Fibroblast of the aortic adventitia (primary cell): ENCODE results near the gene DUOX2. TPM values are rescaled to one million over a fixed set of nuclear protein-coding genes. Genes with fewer than 3 reads are reported as not detected.
"Not testable (repeated sequence)": the region's sequence is repeated elsewhere in the genome, so short reads cannot be mapped to it uniquely, and the experiment has no call there.

Experiments used
- DNase-seq: peaks from one replicate; pipeline ENCODE4 v3.0.0-alpha.2; 2010; ENCODE audit warnings: low read depth
- H3K4me3 ChIP-seq: 2 replicates; pipeline ENCODE4 v1.5.1; 2011; ENCODE audit warnings: low read depth, mild to moderate bottlenecking, control low read depth, low read length, moderate library complexity
- total RNA-seq: library from RNA; depleted of rRNA; stranded (reverse); fragments of >200 nt; gene quantifications from 2 replicates; pipeline ENCODE4 v1.2.3, GENCODE V29; 2012; ENCODE audit warnings: low replicate concordance
- TF ChIP-seq, protein P1 (sequence below): IDR thresholded peaks from 2 replicates; pipeline ENCODE4 v1.5.1; 2011; ENCODE audit warnings: mild to moderate bottlenecking, low read length, control low read depth, inconsistent platforms; ENCODE audit not compliant: insufficient read depth

Gene DUOX2
- total RNA-seq, 1 donor: not detected

DNA sequence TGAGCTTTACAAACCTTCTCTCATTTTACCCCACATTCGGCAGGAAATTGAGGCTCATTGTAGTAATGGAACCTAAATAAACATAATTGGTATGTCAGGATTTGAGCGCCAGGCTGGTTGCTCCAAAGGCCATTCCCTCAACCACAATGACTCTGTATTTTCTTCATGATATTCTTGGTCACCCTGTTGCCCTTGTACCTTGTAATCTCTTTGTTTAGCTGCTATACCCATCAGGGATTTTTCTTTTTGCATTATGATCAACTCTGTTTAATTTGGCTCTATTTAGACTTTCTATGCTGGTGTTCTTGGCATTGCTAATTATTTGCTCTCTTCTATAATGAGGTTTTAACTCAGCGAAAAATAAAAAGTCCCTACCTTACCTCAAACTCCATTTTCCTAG lies 29.8 kb downstream of the DUOX2 start:
- H3K4me3 ChIP-seq: no peak overlapping the region
- TF ChIP-seq, protein P1, sequence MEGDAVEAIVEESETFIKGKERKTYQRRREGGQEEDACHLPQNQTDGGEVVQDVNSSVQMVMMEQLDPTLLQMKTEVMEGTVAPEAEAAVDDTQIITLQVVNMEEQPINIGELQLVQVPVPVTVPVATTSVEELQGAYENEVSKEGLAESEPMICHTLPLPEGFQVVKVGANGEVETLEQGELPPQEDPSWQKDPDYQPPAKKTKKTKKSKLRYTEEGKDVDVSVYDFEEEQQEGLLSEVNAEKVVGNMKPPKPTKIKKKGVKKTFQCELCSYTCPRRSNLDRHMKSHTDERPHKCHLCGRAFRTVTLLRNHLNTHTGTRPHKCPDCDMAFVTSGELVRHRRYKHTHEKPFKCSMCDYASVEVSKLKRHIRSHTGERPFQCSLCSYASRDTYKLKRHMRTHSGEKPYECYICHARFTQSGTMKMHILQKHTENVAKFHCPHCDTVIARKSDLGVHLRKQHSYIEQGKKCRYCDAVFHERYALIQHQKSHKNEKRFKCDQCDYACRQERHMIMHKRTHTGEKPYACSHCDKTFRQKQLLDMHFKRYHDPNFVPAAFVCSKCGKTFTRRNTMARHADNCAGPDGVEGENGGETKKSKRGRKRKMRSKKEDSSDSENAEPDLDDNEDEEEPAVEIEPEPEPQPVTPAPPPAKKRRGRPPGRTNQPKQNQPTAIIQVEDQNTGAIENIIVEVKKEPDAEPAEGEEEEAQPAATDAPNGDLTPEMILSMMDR: no peak
- no peak for DNase-seq

DNA sequence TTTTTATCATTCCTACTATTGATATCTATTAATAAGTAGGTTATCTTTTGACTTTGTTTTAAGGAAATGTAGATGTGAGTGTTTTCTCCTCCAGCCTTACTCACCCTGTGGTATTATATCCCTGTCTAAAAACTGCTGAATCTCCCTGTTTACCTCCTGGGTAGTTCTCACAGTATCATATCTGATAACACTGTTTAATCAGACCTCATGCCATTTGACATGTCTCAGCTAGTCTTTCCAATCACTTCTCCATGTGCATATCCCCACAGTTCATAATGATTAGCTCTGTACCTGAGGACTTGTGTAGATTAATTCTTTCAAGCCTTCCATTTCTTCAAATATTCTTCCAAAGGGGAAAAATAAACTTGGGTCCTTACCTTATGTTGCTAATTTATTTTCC lies 30.7 kb downstream of the DUOX2 start:
- TF ChIP-seq, protein P1: no peak
- no peak for DNase-seq
- H3K4me3 ChIP-seq: no peak overlapping the region

DNA sequence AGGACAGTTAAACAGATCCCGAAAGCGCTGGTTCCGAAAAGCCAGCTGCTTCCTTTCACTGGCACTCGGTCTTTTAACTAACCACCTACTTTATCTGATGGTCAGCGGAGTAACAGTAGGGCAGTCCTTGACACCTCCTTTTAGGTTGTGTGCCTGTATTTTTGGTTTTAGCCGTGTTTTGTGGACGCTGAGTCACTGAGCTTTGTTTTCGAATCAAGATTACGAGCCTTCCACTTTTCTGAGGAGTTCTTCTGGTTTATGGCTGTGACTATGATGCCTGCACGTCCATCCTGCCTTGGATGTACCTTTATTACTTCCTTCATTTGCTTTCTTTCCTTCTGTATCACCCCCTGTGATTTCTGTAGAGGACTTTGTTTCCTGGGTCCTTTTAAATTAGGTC lies 31.6 kb downstream of the DUOX2 start:
- DNase-seq, H3K4me3 ChIP-seq: not testable (repeated sequence)

DNA sequence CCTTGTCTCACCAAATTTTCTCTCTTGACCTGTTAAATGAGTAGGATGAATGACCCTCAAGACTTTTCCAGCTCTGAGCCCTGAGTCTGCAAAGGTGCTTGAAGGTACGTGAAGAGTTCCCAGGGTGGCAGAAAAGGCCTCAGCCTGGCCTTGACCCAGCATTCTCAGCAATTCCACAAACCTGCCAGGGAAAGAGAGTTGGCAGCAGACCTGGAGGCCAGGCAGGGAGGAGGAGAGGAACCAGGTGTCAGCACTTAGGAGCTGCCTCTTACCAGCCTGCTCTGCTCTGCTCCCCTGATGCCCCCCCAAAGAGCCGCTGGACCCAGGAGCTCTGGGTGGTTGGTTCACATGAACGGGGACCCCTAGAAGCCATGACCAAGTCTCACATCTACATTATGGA lies 33.4 kb downstream of the DUOX2 start:
- DNase-seq, H3K4me3 ChIP-seq: not testable (repeated sequence)

DNA sequence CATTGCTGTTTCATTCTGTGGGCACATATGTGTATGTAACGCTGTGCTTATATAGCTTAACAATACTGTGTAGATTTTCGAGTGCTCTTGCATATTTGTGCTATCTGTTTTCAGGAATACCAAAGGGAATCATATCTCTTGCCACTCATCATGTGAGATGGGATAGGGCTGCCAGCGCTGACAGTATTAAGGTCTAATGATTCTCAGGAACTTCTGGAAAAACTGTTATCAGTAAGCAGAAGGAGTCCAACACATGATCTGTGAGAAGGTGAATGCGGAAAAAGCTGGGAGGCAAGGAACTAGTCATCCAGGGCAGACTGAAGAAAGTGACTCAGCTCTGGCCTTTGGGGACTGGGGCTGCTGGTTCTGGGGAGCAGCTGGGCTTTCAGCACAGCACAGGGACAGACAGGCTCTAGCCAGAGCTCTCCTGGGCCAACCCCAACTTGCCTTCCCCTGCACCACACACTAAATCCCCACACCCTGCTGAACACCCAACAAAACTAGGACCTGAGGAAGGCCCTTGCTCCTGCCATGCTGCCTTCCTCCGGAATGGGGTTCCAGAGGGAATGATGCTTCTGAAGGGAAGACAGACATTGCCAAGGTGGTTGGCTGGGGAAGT lies 34.2 kb downstream of the DUOX2 start:
- H3K4me3 ChIP-seq: not testable (repeated sequence)
- DNase-seq: peak; percentile 15

DNA sequence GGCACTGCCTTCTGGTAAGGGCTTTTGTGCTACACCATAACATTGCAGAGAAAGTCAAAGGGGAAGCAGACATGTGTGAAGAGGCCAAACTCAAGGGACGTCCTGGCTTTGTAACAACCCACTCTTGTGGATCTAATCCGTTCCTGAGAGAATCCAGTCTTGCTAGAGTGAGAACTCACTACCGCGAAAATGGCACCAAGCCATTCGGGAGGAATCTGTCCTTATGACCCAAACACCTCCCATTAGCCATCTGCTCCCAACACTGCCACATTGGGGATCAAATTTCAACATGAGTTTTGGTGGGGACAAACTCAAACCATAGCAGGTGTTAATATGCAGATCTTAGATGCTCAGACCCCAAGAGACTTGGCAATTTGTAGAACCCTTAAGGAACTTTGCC lies 34.8 kb downstream of the DUOX2 start:
- not testable (repeated sequence) for DNase-seq, H3K4me3 ChIP-seq

DNA sequence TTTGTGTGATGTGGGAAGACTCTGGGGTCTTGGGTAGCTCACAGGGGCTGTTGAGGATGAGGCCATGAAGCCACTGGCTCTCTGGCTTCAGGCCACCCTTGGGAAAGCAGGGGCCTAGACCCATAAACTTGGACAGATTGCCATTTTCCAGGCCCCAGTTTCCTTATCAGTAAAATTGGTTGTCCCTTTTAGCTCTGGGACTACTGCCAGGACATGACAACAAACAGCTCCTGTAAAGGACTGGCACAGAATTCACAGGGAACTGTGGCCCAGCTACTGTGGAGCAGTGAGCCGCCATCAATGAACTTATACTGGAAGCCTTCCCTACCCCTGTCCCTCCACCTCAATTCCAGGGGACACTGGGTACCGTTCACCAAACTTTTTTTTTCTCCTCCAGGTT lies 36.6 kb downstream of the DUOX2 start:
- not testable (repeated sequence) for H3K4me3 ChIP-seq, DNase-seq

DNA sequence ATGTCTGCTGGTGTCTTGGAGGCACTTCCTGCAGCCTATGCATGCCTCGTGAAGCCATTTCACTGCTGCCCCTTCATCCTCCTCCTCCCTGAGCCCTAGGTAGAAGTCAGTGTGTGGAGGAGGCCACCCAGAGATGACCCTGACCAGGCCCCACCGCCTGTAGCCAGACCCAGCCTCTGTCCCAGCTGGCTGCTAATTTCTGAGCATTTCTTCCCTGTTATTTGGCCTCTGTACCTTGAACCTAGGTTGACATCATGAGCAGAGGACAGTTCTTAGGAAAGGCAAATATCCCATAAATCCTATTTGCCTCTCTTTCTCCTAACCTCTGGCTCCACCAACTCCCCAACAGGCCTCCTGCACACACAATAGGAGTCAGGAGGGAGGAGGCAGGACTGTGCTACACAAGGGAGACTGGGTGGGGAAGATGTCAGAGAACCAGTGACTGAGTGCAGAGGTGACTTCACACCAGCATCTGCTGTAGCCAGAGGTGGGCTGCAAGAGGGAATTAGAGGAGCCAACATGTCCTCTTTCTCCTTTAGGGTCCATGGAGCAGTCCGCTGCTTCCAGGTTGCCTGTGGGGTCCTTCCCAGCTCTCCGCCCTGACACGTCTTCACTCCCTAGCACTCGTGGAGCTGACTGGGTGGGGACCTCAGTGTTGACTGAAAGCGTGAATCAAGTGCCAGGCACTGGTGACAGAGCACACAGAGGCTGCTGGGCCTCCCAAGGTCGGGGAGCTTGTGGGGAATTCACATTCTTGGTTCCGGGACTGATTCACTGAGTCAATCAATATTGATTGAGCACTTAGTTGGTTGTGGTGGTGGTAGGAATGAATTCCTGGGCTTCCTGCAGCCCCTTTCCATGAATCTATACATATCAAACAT lies 38.3 kb downstream of the DUOX2 start:
- not testable (repeated sequence) for DNase-seq, H3K4me3 ChIP-seq

DNA sequence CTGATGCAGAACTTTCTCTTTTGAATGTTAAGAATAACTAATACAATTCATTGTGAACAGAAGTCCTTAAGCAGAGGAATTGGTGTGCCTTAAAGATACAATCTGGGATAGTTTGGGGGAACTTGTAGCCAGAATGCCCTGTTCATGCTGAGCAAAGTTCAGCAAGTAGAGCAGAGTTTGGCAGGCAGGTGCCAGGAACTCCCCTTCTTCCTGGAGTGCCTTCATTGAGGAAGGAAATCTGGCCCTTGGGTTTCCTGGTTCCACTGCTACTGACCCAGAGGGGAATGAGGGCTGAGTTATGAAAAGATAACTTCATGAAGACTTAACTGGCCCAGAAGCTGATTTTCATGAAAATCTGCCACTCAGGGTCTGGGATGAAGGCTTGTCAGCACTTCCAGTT lies 40.4 kb downstream of the DUOX2 start:
- H3K4me3 ChIP-seq, DNase-seq: not testable (repeated sequence)

DNA sequence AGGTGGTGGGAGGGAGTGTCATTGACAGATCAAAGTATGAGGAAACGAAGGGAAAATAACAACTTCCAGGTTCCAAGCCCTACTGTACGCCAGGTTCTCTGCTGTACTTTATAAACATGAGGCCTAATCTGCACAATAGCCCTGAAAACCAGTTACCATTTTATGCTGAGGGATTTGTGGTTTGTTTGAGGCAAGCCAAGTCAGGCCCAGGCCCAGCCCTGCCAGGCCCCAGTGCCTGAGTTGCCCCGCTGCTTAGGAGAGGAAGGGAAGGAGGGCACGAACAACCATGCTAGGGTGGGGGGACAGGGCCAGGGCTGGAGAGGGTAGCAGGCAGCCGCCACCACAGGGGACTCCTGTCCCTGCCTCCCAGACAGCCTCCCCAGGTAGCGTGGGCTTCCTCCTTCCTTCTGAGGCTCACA lies 44.0 kb downstream of the DUOX2 start:
- DNase-seq, H3K4me3 ChIP-seq: not testable (repeated sequence)

DNA sequence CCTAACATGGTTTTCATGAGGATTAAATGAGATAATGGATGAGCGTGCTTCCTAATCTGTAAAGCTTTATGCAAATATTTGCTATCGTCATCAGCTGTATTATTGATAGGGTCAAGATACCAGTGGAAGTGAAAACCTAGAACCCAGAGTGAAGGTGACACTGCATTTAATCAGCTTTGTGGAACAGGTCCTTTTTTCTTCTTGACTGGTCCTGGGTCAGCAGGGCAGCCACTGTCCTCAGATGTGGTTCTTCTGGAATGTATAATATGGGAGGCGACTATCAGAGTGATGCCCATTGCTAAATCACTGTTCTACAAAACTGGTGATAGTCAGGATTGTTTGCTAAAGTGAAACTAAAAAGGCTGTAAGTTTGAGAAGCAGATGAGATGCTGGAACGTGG lies 49.6 kb downstream of the DUOX2 start:
- no peak overlapping the region for H3K4me3 ChIP-seq
- DNase-seq: peak; percentile 22
- TF ChIP-seq, protein P1: no peak

DNA sequence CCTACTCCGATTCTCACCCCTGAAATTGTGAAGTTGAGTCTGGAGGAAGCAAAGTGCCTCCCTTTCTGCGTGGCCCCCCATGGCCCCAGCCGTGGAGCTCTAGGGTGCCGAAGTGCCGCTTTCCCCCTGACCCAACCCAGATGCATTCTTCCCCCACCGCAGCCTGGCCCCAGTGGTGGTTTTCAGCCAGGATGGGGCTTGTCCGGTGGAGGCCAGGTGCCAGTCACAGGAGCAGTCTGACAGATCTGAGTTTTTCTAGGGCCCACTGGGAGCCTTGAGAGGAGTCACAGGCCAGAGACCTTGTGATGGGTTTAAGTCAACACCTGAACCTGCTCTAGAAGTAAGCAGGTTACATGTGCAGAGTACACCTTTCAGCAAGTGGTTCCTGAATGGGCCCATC lies 51.7 kb downstream of the DUOX2 start:
- H3K4me3 ChIP-seq, DNase-seq: not testable (repeated sequence)

DNA sequence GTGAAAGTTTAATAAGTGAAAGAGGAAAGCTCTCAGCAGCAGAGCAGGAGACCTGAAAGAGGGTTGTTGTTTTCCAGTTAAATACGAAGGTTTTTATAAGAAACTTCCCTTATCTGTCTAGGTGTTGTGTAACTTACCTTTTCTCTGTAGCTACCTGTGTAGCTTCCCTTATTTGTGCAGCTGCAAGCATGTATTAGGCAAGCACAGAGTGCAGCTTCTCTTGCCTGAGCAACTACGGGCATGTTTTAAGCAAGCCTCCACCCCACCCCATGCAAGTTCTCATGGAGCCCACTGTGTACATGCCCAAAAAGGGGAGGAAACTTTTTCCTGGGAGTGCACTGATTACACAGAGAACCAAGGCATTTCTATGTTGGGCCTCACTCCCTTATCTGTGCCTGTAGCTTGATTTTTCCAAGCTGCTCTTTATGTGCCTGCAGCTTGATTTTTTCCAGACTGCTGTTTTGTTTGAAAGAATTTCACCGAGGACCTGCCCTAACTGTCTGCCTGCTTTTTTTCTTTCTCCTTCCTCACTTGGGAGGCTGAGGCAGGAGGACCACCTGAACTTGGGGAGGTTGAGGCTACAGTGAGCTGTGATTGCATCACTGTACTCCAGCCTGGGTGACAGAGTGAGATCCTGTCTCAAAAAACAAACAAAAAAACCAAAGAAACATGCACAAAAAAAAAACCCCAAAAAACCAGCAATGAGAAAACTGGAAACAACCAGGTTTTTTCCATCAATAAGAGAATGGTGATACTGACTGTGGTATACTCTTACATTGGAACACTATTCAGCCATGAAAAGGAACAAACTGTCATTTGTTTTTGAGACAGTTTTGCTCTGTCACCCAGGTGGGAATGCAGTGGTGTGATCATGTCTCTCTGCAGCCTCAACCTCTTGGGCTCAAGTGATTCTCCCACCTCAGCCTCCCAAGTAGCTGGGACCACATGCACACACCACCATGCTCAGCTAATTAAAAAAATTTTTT lies 55.0 kb downstream of the DUOX2 start:
- H3K4me3 ChIP-seq: not testable (repeated sequence)

DNA sequence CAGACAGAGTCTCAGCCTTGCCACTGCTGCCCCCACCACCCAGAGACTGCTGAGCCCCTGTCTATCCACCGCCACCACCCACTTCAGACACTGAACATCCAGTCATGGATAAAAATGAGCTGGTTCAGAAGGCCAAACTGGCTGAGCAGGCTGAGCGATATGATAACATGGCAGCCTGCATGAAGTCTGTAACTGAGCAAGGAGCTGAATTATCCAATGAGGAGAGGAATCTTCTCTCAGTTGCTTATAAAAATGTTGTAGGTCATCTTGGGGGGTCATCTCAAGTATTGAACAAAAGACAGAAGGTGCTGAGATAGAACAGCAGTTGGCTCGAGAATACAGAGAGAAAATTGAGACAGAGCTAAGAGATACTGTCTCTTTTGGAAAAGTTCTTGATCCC lies 61.3 kb downstream of the DUOX2 start:
- DNase-seq, H3K4me3 ChIP-seq: not testable (repeated sequence)

More for the DNA sequence above, 55.0 kb downstream of the DUOX2 start:
- not testable (repeated sequence) for DNase-seq
